NCI-H82 (cell line): ENCODE measurements around the gene PBX3.
A peak's percentile ranks its signal among the peaks of the same experiment; 100 is the strongest.
"Not testable (repeated sequence)": the region's sequence is repeated elsewhere in the genome, so short reads cannot be mapped to it uniquely, and the experiment has no call there.

Source experiments
- DNase-seq: peaks from one replicate; lab custom pipeline; 2025; lab: John Stamatoyannopoulos, UW

The PBX3 gene

GRCh38 chr9:125778538-125779219 is 31.5 kb downstream of the PBX3 start:
- not testable (repeated sequence) for DNase-seq

DNA sequence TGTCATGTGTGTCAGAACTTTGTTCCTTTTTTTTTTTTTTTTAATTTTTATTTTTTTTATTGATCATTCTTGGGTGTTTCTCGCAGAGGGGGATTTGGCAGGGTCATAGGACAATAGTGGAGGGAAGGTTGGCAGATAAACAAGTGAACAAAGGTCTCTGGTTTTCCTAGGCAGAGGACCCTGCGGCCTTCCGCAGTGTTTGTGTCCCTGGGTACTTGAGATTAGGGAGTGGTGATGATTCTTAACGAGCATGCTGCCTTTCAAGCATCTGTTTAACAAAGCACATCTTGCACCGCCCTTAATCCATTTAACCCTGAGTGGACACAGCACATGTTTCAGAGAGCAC is 32.0 kb downstream of the PBX3 start:
- not testable (repeated sequence) for DNase-seq

- DNase-seq: no peak
Measured at GRCh38 chr9:125782718-125783117, 35.5 kb downstream of the PBX3 start.

DNA sequence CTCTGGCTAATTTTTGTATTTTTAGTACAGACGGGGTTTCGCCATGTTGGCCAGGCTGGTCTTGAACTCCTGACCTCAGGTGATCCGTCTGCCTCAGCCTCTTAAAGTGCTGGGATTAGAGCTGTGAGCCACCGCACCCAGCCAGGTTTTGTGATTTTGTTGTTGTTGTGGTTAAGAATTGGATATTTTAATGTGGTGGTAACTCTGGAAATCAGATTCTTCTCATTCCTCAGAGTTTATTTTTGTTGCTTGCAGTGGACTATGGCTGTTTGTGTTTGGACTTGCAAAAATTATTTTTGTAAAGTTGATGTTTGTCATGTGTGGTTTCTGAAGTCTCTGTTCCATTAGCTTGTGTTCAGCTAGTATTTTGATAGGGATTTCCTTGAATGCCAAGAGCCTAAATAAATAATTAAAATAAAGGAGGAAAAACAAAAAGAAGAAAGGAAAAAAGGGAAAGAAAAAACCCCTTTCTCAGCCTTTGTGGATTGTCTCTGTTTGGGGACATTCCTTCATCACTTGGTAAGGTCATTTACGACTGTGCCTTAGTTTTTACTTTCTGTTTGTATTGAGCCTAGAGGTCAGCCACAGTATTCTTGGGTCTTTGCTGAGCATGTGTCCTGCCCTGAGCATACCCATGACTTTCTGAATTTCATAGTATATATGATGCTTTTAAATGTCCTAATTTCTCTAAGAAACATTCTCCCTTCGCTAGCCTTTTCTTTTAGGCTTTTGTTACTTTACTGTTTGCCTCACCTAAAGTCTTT is 37.3 kb downstream of the PBX3 start:
- DNase-seq: no peak

DNA sequence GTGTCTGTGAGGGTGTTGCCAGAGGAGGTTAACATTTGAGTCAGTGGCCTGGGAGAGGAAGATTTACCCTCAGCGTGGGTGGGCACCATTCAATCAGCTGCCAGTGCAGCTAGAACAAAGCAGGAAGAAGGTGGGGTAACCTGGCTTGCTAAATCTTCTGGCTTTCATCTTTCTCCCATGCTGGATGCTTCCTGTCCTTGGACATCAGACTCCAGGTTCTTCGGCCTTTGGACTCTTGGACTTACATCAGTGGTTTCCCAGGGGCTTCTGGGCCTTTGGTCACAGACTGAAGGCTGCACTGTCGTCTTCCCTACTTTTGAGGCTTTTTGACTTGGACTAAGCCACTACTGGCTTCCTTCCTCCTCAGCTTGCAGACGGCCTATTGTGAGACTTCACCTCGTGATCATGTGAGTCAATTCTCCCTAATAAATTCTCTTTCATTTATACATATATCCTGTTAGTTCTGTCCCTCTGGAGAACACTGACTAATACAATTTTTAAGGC is 38.1 kb downstream of the PBX3 start:
- no peak for DNase-seq

- DNase-seq: no peak
Measured at GRCh38 chr9:125787715-125788114, 40.5 kb downstream of the PBX3 start.

DNA sequence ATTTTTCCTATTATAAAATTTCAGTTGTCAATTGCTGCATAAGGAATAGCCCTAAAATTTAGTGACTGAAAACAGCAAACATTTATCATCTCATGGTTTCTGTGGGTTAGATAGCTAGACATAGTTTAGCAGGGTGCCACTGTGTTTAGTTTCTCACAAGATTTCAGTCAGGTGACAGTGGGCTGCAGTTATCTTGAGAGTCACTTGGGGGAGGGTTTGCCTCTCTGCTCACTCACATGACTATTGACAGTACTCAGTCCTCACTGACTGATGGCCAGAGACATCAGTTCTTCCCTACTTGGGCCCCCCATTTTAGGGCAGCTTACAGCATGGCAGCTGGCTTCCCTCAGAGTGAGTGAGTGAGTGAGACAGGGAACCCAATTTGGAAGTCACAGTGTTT is 42.0 kb downstream of the PBX3 start:
- peak; percentile 22 for DNase-seq

GRCh38 chr9:125794708-125795107 is 47.5 kb downstream of the PBX3 start:
- DNase-seq: no peak

DNA sequence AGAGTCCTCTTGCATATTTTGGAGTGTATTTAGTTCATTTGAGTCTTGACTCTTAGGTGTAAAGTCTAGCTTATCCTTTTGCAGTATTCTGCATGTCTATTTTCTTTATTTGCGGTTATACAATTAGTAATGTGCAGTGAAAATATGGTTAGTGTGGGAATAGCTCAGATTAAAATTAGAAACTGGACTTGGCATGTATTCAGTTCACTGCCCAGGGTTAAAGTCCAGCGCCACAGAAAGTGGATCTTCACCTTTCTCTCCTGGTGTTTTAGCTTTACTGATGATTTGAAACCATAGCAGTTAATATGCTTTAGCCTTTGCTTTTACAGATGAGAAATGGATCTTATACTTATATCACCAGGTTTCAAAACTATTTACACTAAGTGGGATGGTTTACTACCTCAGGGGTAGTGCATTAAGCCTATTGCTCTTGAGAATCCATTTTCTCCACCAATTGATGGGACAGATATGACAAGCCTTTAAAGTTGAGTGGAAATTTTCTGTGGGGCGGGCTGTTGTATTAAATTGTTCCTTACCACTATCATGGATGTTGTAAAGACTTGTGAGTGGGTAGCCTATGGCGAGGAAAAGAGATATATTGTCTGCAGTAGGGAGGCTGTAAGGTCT is 48.9 kb downstream of the PBX3 start:
- no peak for DNase-seq

GRCh38 chr9:125797930-125798329 is 50.8 kb downstream of the PBX3 start:
- DNase-seq: no peak

- no peak for DNase-seq
Measured at GRCh38 chr9:125803526-125803925, 56.4 kb downstream of the PBX3 start.

DNA sequence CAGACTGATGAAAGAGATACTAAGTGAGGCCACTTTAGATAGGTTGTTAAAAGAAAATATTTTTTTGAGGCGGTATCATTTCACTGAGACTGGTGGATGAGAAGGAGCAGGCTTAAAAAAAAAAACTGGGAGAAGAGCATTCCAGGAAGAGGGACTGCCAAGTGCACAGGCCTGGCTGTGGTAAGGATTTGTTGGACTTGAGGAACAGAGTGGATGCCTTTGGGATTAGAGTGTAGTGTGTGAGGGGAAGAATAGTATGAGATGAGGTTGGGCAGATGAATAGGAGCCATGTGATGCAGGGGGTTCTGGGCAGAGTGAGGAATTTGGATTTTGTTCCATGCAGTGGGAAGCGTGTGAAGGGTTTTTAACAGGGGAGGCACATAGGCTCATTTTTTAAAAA is 57.9 kb downstream of the PBX3 start:
- DNase-seq: peak; percentile 35

DNA sequence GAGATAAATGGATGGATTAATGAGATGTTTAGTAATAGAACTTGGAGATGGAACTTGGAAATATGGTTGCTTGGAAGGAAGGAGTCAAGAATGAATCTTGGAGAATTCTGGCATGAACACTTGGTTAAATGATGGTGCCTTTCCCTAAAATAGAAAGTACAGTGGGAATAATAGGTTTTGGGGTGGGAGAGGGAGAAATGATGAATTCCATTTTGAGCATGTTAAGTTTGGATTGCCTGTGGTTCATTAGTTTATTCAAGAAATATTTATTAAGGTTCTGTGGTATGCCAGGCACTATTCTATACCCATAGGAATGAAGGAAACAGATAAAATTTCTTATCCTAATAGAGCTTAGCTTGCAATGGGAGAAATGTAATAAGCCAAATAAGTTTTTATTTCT is 58.4 kb downstream of the PBX3 start:
- no peak for DNase-seq

DNA sequence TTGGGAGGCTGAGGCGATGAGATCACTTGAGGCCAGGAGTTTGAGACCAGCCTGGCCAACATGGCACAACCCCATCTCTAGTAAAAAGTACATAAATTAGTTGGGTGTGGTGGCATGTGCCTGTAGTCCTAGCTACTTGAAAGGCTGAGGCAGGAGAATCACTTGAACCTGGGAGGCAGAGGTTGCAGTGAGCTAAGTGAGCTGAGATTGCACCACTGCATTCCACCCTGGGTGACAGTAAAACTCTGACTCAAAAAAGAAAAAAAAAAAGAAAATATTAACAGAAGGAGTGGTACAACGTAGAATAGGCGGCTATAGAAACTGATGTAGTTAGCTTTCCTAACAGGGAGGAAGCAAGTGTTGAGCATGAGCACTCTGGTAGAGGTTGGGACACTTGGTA is 59.9 kb downstream of the PBX3 start:
- no peak for DNase-seq

GRCh38 chr9:125810161-125810560 is 63.0 kb downstream of the PBX3 start:
- no peak for DNase-seq

DNA sequence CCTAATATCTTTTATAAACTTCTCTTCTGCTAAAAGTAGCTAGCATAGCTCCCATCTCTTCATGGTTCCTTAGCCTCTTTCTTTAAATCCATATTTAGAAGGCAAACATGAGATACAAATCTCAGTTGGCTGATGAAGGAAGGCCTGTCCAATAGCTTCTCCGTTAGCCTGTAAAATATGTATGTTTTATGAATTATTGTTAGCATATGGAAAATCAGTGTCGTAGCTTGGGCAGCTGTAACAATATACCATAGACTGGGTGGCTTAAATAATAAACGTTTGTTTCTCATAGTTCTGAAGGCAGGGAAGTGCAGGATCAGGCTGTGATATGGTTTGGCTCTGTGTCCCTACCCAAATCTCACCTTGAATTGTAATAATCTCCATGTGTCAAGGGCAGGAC is 63.8 kb downstream of the PBX3 start:
- no peak for DNase-seq

- no peak for DNase-seq
Measured at GRCh38 chr9:125812403-125812802, 65.2 kb downstream of the PBX3 start.

- no peak for DNase-seq
Measured at GRCh38 chr9:125815568-125815967, 68.4 kb downstream of the PBX3 start.

DNA sequence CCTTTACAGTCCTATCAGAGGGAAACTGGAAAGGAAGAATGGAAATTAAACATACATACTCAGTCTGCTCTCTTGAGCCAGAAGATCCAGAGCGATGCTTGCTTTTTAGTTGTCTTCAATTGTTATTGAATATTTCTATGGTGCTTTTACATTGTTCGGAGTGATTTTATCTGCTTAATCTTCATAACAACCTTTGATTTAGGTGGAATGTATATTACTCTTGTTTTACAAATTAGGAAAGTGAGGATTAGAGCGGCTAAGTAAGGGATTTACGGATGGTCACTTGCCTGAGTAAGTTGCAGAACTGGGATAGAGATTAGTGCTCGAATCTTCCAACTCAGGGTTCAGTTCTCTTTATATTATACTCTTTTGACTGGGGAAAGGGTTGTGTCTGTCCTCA is 69.1 kb downstream of the PBX3 start:
- DNase-seq: peak; percentile 80

DNA sequence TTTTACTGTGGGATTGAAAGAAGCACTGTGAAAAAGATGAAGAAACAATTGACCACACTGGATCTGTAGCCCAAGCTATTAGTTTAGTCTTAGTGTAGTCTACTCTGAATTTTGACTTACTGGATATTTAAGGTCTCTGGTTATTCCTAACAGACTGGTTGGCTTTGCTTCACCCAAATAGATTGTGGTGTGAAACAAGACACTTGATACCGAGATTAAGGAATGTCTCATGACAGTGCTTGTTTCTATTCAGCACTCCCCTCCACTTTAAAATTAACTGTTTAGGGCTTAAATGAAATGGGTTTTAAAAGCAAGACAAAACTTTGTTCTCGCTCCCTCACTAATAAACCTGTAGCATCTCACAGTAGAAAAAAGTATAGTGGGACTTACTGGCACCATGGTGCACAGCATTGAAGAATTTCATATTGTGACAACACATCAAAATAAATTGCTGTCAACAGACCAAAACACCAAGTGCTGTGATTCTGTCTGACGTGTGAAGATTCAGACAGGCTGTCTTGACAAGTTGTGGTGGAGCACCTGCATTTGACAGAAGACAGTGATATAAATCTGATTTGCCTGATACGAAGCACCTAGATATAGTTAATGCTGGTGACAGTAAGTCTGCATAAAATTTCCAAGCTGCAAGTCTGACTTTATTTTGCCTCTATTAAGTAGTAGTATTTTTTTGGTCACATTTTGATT is 73.1 kb downstream of the PBX3 start:
- DNase-seq: peak; percentile 28

GRCh38 chr9:125821078-125821477 is 73.9 kb downstream of the PBX3 start:
- DNase-seq: no peak

DNA sequence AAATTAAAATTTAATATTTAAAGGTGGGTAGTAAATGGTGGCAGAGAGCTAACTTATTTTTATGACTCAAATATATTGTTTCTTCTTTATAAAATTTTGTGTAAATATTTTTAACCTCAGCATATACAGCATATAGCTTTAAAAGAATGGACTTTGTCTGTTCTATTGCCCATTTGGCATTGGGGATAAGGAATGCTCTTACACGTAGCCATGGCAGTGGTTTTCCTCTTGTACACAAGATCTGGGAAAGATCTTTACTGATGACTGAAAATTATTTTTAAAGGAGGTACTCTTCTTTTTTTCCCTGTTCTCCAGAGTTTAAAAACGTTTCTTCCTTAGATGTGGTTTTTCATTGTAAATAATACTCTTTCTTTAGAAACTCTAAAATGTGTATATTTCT is 75.0 kb downstream of the PBX3 start:
- DNase-seq: no peak

DNA sequence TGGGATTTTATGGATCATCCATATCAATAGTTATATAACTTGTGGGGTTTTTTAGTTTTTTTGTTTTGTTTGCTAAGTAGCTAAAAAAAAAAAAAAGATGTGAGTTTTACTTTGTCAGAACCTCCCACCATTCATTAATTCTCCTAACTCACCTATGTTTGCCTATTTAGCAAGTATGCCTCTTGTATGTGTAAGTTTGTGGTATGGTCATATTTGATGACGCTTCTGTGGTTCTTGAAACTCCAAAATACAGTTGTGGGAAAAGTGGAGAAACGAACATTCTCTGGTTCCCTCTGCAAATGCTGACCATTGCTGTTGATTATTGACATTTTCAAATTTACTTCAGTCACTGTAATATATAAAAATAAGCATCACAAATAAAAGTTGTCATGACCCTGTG is 75.7 kb downstream of the PBX3 start:
- DNase-seq: no peak
